Glomerular visceral epithelial cell (primary cell): ENCODE results near the gene MEX3A.
"Not testable (repeated sequence)": the region's sequence is repeated elsewhere in the genome, so short reads cannot be mapped to it uniquely, and the experiment has no call there.

Source experiments
- DNase-seq: peaks from one replicate; pipeline ENCODE4 v3.0.0-alpha.2; 2016; ENCODE audit errors: extremely low spot score

Gene MEX3A

DNA sequence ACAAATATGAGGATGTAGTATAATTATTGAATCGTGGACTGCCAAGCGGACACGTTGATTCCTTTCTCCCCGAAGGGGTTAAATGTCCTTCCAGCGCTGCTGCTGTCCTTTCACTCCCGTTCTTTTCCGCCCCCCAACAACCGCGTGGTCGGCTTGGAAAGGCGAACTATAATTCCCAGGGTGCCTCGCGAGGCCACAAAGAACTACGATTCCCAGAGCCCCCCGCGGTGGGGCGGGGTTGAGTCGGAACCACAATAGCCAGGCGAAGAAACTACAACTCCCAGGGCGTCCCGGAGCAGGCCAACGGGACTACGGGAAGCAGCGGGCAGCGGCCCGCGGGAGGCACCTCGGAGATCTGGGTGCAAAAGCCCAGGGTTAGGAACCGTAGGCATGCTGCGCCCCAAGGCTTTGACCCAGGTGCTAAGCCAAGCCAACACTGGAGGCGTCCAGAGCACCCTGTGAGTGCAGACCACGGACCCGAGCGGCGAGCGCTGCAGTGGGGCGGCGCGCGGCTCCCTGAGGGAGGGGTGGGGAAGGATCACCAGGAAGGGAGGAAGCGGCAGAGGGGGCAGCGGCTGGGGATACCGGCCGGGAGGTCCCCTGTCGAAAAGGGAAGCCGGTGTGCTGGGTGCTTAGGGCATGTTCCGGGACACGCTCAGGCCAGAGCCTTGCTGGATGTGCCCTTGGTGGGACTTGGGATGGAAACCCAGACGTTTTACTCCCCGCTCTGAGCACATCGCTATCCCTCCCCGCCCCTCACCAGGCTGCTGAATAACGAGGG is 27.6 kb downstream of the MEX3A start, which contains the start of gene LAMTOR2:
LAMTOR2 (plus strand) TSS at position 283 of the 781 bp plus-strand sequence; CDS start at position 391, 108 bp downstream.
- DNase-seq, result peak; percentile 97

- DNase-seq, result peak; percentile 91
These were observed 28.3 kb downstream of the MEX3A start, which contains the start of gene UBQLN4 for GRCh38 chr1:156053768-156054499. UBQLN4 (minus strand) TSS chr1:156053798; CDS start chr1:156053701, 97 bp downstream.

DNA sequence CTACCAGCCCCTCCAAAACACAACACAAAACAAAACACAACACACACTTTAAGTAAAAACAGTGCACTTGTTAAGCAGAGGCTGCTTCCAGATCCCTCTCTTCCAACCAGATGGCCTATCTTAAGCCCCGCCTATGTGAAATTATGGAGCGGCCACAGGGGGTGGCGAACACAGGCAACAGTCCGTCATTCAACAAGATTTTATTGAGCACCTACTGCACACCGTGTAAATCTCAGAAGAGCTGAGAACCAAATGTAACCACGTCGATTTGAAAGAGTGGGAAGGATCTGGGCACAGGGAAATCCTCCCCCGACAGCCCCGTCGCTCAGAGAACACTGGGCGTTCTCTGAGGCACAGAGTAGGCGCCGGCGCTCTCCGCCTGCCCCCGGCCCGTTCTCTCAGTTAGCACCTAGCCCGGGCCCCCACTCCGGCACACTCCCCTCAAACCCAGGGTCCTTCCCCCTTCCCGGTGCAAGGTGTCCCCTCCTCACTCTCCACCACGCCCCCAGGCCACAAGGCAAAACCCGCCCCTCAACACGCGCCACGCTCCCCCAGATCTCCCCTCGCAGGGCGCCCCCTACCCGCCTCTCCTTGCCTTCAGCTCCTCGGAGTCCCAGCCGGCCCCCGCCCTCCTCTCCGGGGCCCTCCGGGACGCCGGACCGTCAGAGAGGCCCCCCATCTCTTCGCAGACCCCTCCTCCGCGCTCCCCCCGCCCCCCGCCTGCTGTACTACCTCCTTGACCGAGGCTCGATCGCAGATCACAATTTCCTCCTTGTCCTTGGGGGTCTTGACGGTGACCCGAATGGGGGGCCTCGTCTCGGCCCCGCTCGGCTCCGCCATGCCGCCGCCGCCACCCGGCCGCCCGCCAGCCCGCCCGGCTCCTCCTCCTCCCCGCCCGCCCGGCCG is 29.1 kb downstream of the MEX3A start:
- peak; percentile 60 for DNase-seq

- DNase-seq, result no peak
These were observed 31.1 kb downstream of the MEX3A start for GRCh38 chr1:156051011-156051725.

GRCh38 chr1:156050376-156050775 is 31.9 kb downstream of the MEX3A start:
- no peak for DNase-seq

DNA sequence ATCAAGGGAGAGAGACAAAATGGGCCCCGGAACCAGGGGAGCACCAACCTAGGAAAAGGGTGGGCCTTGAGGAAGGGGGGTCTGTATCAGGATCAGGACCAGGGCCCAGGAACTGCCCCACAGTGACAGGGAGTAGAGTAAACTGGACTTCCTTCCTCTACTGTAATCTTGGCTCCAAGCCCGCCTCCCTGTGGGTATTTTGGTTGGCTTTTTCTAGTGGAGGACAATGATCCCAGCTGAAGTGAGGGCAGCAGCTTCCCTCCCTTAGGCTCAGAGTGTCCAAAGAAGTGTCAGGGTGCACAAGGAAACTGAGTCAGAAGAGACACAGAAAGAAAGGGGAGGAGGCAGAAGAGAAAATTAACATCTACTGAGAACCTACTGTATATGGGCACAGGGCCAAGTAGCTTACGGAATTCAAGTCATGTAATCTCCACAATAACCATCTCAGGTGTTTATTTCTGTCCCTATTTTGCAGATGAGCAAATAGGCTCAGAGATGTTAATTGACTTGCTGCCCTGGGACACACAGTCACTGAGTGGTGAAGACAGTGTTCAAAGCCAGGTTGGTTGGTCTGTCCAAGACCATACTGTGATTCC is 33.5 kb downstream of the MEX3A start:
- DNase-seq, result no peak

DNA sequence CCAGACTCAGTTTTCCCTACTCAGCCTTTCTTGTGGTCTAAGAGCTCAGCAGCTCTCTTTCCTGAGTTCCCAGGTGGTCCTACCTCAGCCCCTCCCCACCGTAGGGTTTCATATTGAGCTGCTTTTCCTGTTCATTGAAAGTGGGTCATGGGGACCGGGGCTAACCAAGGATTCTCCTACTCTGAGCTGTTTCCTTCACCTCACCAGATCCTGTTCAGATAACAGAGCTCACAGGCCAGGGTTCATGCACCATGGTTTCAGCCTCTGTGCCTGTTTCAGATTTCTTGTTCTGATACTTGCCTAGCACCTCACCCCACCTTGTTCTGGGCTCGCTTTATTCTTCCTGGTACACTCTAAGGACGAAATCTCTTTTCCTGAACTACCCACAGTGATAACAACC is 37.2 kb downstream of the MEX3A start:
- DNase-seq, result no peak

GRCh38 chr1:156042828-156043227 is 39.4 kb downstream of the MEX3A start:
- DNase-seq, result no peak

DNA sequence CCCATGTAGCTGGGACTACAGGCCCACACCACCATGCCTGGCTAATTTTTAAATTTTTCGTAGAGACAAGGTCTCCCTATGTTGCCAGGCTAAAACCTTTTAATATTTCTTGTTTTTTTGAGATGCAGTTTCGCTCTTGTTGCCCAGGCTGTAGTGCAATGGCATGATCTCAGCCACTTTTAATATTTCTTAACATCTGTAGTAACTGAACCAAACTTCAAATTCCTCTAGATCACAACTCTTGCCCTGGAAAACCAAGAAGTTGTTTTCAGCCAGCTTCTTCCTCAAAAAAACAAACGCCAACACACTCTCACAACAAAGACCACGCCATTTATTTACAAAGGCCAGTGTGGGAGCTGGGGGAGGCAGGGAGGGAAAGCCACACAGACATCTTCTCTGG is 47.3 kb downstream of the MEX3A start:
- not testable (repeated sequence) for DNase-seq

DNA sequence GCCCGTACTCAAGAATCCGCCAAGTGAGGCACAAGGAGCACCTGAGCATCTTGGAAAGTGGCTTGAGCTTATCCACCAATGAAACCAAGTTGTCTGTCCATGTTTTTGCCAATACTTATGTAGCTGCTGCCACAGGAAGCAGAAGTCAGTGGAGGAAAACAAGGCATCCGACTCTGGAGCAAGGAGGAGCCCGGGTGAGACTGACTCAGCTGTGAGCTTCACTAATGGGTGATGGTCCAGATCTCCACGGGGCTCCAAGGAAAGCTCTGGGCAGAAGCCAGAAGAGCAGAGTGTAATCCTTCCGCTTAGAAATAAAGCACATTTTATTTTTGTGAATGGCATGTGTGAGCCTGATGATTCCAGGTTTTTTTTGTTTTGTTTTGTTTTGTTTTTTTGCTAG is 49.3 kb downstream of the MEX3A start:
- DNase-seq, result no peak

GRCh38 chr1:156026588-156026987 is 55.7 kb downstream of the MEX3A start:
- DNase-seq, result no peak

- DNase-seq, result peak; percentile 45
These were observed 56.4 kb downstream of the MEX3A start for GRCh38 chr1:156025876-156026275.

DNA sequence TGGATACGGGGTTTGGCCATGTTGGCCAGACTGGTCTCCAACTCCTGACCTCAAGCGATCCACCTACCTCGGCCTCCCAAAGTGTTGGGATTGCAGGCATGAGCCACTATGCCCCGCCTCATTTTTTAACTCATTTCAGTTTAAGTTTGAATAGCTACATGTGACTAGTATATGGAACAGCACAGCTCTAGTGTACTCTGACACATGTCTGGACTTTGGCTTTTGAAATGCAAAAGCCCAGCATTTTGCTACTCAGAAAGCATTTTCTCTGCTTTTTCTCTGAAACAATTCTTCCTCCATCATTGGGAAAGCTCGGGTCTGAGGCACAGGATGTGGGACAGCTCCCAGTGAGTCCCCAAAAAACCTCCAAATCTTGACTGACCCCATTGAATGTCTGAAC is 57.5 kb downstream of the MEX3A start:
- DNase-seq, result no peak
